ENCODE data around the gene ADAMTSL3. TPM values are rescaled to one million over a fixed set of nuclear protein-coding genes. Genes with fewer than 3 reads are reported as not detected.

The ADAMTSL3 gene
- total RNA-seq, 2 donors from 2014 or later, result 12.2 to 21.2 TPM

GRCh38 chr15:83998486-83998885 is 344.6 kb downstream of the ADAMTSL3 start:
- no peak for DNase-seq (ENCODE audit: low spot score)
- no peak overlapping the region for H3K27ac ChIP-seq
- H3K4me1 ChIP-seq, result no peaks in the 10 kb centered on the region
- no peak for TF ChIP-seq CTCF (IDR thresholded peaks at IDR 0.05)
- no peaks in the 10 kb centered on the region for H3K27me3 ChIP-seq
- H3K9me3 ChIP-seq, result no peaks in the 10 kb centered on the region
- H3K36me3 ChIP-seq, result no peaks in the 10 kb centered on the region
- no peak overlapping the region for H3K4me3 ChIP-seq

- Histone ChIP-seq H3K27me3 (no peaks in the 10 kb centered on the region), H3K4me3 (no peak overlapping the region), H3K4me1 (no peaks in the 10 kb centered on the region), H3K9me3 (no peaks in the 10 kb centered on the region), H3K27ac (no peak overlapping the region), H3K36me3 (no peaks in the 10 kb centered on the region)
- TF ChIP-seq CTCF (IDR thresholded peaks at IDR 0.05), result no peak
- DNase-seq (ENCODE audit: low spot score), result no peak
These were observed 345.6 kb downstream of the ADAMTSL3 start for GRCh38 chr15:83999396-84000135.

GRCh38 chr15:84001037-84001436 is 347.1 kb downstream of the ADAMTSL3 start:
- H3K9me3 ChIP-seq, result no peaks in the 10 kb centered on the region
- no peak for DNase-seq (ENCODE audit: low spot score)
- H3K27ac ChIP-seq, result no peak overlapping the region
- no peak overlapping the region for H3K4me3 ChIP-seq
- peaks cover 5% of the 10 kb centered on the region for H3K36me3 ChIP-seq
- H3K4me1 ChIP-seq, result no peaks in the 10 kb centered on the region
- H3K27me3 ChIP-seq, result no peaks in the 10 kb centered on the region
- no peak for TF ChIP-seq CTCF (IDR thresholded peaks at IDR 0.05)

GRCh38 chr15:84001655-84002054 is 347.7 kb downstream of the ADAMTSL3 start:
- H3K27me3 ChIP-seq, result no peaks in the 10 kb centered on the region
- no peak overlapping the region for H3K4me3 ChIP-seq
- no peak overlapping the region for H3K27ac ChIP-seq
- no peaks in the 10 kb centered on the region for H3K9me3 ChIP-seq
- TF ChIP-seq CTCF (IDR thresholded peaks at IDR 0.05), result no peak
- no peaks in the 10 kb centered on the region for H3K4me1 ChIP-seq
- peaks cover 5% of the 10 kb centered on the region for H3K36me3 ChIP-seq
- DNase-seq (ENCODE audit: low spot score), result no peak

- Histone ChIP-seq H3K4me1 (no peaks in the 10 kb centered on the region), H3K27ac (no peak overlapping the region), H3K9me3 (no peaks in the 10 kb centered on the region), H3K4me3 (no peak overlapping the region), H3K36me3 (peaks cover 5% of the 10 kb centered on the region), H3K27me3 (no peaks in the 10 kb centered on the region)
- no peak for DNase-seq (ENCODE audit: low spot score)
- TF ChIP-seq CTCF (IDR thresholded peaks at IDR 0.05), result no peak
These were observed 350.0 kb downstream of the ADAMTSL3 start for GRCh38 chr15:84003791-84004503.

Measured in right atrium auricular region (tissue), 2 donors.